Measurements from ENCODE around the gene GRIK1. TPM values are rescaled to one million over a fixed set of nuclear protein-coding genes. Genes with fewer than 3 reads are reported as not detected.

GRIK1 gene
- total RNA-seq, 1 experiment from 2014 or later: 0.09 TPM

DNA sequence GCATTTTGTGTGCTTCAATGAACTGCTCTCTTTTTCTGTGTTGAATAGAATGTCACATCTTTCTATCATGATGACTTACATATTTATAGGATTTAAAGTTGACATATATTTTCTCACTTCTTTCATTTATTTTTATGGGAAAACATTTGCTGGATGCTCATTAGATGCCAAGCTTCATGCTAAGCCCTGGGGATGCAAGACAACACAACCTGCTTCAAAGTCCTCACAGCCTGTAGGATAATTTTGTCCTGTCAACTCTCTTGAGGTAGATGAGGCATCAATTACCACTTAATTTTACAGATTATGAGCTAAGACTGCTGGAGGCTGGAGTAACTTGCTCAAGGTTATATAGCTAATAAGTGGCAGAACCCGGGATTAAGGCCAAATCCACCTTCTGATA, 264.3 kb downstream of the GRIK1 start:
- TF ChIP-seq JUN (CRISPR knock-in tag; IDR thresholded peaks at IDR 0.05): no peak
- TF ChIP-seq SMAD3 (CRISPR knock-in tag; IDR thresholded peaks at IDR 0.05; ENCODE audit: borderline replicate concordance): no peak
- TF ChIP-seq, protein P1, sequence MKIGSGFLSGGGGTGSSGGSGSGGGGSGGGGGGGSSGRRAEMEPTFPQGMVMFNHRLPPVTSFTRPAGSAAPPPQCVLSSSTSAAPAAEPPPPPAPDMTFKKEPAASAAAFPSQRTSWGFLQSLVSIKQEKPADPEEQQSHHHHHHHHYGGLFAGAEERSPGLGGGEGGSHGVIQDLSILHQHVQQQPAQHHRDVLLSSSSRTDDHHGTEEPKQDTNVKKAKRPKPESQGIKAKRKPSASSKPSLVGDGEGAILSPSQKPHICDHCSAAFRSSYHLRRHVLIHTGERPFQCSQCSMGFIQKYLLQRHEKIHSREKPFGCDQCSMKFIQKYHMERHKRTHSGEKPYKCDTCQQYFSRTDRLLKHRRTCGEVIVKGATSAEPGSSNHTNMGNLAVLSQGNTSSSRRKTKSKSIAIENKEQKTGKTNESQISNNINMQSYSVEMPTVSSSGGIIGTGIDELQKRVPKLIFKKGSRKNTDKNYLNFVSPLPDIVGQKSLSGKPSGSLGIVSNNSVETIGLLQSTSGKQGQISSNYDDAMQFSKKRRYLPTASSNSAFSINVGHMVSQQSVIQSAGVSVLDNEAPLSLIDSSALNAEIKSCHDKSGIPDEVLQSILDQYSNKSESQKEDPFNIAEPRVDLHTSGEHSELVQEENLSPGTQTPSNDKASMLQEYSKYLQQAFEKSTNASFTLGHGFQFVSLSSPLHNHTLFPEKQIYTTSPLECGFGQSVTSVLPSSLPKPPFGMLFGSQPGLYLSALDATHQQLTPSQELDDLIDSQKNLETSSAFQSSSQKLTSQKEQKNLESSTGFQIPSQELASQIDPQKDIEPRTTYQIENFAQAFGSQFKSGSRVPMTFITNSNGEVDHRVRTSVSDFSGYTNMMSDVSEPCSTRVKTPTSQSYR (CRISPR knock-in tag; IDR thresholded peaks at IDR 0.05): no peak
- TF ChIP-seq, protein P2, sequence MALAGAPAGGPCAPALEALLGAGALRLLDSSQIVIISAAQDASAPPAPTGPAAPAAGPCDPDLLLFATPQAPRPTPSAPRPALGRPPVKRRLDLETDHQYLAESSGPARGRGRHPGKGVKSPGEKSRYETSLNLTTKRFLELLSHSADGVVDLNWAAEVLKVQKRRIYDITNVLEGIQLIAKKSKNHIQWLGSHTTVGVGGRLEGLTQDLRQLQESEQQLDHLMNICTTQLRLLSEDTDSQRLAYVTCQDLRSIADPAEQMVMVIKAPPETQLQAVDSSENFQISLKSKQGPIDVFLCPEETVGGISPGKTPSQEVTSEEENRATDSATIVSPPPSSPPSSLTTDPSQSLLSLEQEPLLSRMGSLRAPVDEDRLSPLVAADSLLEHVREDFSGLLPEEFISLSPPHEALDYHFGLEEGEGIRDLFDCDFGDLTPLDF (CRISPR knock-in tag; IDR thresholded peaks at IDR 0.05): no peak
- TF ChIP-seq, protein P3, sequence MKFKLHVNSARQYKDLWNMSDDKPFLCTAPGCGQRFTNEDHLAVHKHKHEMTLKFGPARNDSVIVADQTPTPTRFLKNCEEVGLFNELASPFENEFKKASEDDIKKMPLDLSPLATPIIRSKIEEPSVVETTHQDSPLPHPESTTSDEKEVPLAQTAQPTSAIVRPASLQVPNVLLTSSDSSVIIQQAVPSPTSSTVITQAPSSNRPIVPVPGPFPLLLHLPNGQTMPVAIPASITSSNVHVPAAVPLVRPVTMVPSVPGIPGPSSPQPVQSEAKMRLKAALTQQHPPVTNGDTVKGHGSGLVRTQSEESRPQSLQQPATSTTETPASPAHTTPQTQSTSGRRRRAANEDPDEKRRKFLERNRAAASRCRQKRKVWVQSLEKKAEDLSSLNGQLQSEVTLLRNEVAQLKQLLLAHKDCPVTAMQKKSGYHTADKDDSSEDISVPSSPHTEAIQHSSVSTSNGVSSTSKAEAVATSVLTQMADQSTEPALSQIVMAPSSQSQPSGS (CRISPR knock-in tag; IDR thresholded peaks at IDR 0.05; ENCODE audit: borderline replicate concordance, low read depth): no peak
- TF ChIP-seq, protein P4, sequence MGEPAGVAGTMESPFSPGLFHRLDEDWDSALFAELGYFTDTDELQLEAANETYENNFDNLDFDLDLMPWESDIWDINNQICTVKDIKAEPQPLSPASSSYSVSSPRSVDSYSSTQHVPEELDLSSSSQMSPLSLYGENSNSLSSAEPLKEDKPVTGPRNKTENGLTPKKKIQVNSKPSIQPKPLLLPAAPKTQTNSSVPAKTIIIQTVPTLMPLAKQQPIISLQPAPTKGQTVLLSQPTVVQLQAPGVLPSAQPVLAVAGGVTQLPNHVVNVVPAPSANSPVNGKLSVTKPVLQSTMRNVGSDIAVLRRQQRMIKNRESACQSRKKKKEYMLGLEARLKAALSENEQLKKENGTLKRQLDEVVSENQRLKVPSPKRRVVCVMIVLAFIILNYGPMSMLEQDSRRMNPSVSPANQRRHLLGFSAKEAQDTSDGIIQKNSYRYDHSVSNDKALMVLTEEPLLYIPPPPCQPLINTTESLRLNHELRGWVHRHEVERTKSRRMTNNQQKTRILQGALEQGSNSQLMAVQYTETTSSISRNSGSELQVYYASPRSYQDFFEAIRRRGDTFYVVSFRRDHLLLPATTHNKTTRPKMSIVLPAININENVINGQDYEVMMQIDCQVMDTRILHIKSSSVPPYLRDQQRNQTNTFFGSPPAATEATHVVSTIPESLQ (CRISPR knock-in tag; IDR thresholded peaks at IDR 0.05): no peak
- no peak for TF ChIP-seq SMAD4 (CRISPR knock-in tag; IDR thresholded peaks at IDR 0.05)
- TF ChIP-seq KAT7 (CRISPR knock-in tag; IDR thresholded peaks at IDR 0.05; ENCODE audit: borderline replicate concordance): no peak
- TF ChIP-seq HMGA2 (CRISPR knock-in tag; IDR thresholded peaks at IDR 0.05): no peak
- TF ChIP-seq ZNF121 (CRISPR knock-in tag; IDR thresholded peaks at IDR 0.05): no peak
- no peak for TF ChIP-seq CREB1 (CRISPR knock-in tag; IDR thresholded peaks at IDR 0.05)
- no peak for TF ChIP-seq FOXJ3 (CRISPR knock-in tag; IDR thresholded peaks at IDR 0.05; ENCODE audit: borderline replicate concordance)
- no peak for TF ChIP-seq TEAD1 (CRISPR knock-in tag; IDR thresholded peaks at IDR 0.05)
- TF ChIP-seq, protein P5, sequence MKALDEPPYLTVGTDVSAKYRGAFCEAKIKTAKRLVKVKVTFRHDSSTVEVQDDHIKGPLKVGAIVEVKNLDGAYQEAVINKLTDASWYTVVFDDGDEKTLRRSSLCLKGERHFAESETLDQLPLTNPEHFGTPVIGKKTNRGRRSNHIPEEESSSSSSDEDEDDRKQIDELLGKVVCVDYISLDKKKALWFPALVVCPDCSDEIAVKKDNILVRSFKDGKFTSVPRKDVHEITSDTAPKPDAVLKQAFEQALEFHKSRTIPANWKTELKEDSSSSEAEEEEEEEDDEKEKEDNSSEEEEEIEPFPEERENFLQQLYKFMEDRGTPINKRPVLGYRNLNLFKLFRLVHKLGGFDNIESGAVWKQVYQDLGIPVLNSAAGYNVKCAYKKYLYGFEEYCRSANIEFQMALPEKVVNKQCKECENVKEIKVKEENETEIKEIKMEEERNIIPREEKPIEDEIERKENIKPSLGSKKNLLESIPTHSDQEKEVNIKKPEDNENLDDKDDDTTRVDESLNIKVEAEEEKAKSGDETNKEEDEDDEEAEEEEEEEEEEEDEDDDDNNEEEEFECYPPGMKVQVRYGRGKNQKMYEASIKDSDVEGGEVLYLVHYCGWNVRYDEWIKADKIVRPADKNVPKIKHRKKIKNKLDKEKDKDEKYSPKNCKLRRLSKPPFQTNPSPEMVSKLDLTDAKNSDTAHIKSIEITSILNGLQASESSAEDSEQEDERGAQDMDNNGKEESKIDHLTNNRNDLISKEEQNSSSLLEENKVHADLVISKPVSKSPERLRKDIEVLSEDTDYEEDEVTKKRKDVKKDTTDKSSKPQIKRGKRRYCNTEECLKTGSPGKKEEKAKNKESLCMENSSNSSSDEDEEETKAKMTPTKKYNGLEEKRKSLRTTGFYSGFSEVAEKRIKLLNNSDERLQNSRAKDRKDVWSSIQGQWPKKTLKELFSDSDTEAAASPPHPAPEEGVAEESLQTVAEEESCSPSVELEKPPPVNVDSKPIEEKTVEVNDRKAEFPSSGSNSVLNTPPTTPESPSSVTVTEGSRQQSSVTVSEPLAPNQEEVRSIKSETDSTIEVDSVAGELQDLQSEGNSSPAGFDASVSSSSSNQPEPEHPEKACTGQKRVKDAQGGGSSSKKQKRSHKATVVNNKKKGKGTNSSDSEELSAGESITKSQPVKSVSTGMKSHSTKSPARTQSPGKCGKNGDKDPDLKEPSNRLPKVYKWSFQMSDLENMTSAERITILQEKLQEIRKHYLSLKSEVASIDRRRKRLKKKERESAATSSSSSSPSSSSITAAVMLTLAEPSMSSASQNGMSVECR (CRISPR knock-in tag; IDR thresholded peaks at IDR 0.05; ENCODE audit: borderline replicate concordance): no peak
- TF ChIP-seq ETV6 (CRISPR knock-in tag; IDR thresholded peaks at IDR 0.05): no peak
- TF ChIP-seq, protein P6, sequence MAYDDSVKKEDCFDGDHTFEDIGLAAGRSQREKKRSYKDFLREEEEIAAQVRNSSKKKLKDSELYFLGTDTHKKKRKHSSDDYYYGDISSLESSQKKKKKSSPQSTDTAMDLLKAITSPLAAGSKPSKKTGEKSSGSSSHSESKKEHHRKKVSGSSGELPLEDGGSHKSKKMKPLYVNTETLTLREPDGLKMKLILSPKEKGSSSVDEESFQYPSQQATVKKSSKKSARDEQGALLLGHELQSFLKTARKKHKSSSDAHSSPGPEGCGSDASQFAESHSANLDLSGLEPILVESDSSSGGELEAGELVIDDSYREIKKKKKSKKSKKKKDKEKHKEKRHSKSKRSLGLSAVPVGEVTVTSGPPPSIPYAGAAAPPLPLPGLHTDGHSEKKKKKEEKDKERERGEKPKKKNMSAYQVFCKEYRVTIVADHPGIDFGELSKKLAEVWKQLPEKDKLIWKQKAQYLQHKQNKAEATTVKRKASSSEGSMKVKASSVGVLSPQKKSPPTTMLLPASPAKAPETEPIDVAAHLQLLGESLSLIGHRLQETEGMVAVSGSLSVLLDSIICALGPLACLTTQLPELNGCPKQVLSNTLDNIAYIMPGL (CRISPR knock-in tag; IDR thresholded peaks at IDR 0.05): no peak
- TF ChIP-seq, protein P7, sequence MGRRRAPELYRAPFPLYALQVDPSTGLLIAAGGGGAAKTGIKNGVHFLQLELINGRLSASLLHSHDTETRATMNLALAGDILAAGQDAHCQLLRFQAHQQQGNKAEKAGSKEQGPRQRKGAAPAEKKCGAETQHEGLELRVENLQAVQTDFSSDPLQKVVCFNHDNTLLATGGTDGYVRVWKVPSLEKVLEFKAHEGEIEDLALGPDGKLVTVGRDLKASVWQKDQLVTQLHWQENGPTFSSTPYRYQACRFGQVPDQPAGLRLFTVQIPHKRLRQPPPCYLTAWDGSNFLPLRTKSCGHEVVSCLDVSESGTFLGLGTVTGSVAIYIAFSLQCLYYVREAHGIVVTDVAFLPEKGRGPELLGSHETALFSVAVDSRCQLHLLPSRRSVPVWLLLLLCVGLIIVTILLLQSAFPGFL (CRISPR knock-in tag; IDR thresholded peaks at IDR 0.05; ENCODE audit: borderline replicate concordance): no peak
- ATAC-seq: no peak
- DNase-seq (ENCODE audit: low spot score): no peak
- H3K36me3 Mint-ChIP-seq: no peaks in the 10 kb centered on the region
- no peak overlapping the region for H3K27ac Mint-ChIP-seq
- no peaks in the 10 kb centered on the region for H3K9me3 Mint-ChIP-seq
- POLR2A ChIA-PET: no interaction called here
- H3K4me1 Mint-ChIP-seq: peaks cover 36% of the 10 kb centered on the region
- H3K27me3 Mint-ChIP-seq (ENCODE audit: low read depth): no peaks in the 10 kb centered on the region
- H3K4me3 Mint-ChIP-seq: no peak overlapping the region
- CTCF ChIA-PET: no interaction called here
